Hypothalamus (tissue), 51 donors: ENCODE results near the gene PARP14.

Experiments used
- DNase-seq, 51 donors: peaks; one replicate each; lab custom pipeline; 2025; lab: John Stamatoyannopoulos, UW

PARP14 gene

DNA sequence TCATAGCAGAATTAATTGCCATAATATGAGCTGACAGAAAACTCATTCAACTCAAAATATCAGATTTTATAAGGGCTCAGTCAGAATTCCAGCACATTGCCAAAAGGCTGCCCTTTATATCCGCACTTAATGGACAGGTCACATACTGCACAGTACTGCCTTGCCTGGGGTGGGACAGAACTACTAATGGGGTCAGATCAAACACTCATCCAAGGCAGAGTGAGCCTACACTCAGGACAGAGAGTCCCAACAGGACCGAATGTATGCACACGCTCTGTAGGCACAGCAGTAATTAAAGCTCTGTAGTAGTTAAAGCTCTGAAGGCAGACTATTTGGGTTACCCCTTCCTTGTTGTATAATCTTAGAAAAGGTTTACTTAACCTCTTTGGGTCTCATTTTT is 85.8 kb downstream of the PARP14 start:
- DNase-seq = no peak

DNA sequence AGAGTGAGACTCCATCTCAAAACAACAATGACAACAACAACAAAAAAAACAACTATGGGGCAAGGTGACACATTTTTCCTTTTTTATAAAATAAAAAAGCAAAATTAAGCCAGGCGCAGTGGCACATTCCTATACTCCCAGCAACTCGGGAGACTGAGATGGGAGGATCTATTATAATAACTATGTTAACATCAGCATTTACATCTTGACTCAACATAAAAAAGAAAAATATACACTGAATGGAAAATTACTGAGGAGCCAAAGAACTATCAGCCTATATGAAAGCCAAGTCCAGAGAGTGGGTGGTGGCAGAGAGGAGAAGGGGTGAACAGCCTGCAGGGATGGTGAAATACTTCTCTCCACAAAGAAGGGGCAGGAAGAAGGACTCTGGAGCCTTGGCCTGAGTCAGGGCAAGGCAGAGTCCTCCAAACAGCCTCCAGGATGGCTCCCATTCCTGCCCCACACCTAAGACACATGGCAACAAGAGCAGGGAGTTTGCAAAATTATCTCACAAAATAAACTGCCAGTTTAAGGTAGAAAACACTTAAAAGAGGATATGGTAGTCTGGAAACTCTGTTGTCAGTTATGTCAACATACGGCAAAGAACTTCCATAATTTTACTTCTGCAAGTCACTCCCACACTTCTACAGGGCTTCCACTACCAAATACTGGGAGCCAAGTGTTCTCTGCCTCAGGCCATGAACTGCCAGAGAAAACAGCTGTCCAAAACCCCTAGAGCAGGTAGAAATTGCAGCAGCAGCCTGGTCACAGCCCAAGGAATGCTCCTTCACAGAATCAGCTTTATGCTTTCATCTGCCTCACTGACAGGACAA is 87.1 kb downstream of the PARP14 start:
- DNase-seq = no peak

DNA sequence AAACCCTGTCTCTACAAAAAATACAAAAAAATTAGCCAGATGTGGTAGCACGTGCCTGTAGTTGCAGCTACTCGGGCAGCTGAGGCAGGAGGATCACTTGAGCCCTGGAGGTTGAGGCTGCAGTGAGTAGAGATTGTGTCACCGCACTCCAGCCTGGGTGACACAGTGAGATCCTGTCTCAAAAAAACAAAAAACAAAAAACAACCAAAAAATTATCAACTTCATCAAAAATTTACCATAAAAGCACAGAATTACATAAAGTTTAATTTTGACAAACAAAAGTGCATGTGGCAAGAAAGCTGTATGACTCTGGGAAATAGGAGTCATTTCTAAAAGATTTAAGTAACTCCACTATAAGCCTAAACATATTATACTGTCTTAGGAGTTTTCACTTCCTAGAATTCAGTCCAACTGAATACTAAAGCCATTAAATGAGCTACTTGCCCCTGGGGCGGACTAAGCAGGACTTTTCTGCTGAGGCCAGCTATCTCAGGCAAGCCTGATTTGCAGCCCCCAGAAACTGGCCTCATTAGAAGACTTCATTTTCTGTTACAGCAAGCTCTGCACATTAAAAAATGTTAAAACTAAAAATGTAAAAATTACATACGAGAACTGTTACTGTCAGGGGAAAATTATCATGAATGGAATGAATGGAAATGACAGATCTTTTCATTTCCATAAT is 90.0 kb downstream of the PARP14 start:
- DNase-seq = no peak

DNA sequence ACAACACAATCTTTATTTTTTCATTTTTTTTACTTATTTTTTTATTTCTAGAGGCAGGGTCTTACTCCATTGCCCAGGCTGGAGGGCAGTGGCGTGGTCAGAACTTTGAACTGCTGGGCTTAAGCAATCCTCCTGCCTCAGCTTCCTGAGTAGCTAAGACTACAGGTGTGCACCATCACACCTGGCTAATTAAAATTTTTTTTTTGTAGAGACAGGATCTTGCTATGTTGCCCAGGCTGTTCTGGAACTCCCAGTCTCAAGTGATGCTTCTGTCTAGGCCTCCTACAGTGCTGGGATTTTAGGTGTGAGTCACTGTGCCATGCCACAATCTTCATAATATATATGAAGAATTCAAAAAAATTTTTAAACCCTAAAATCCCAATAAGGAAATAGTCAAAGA is 92.2 kb downstream of the PARP14 start:
- no peak for DNase-seq

DNA sequence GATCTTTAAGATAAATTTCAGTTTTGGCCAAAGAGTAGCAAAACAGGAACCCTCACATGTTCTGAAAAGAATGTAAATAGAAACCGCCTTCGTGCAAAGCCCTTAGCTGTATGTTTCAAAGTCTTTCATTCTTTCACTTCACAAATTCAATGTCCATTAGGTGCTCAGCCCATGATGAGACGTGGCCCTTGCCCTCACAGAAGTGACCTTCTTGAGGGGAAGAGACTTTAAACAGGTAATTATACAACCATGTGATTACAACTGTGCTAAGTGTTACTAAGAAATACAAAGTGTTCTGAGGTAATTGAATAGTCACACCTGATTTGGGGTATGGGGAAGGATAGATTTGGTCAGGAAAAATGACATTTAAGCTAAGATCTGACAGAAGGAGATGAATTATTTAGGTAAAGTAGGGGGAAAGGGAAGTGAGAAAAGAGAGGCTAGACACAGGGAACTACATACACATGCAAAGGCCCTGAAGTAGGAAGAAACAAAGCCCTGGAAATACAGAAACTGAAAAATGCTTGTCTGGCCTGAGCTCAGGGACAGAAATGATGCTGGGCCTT is 93.4 kb downstream of the PARP14 start:
- no peak for DNase-seq

DNA sequence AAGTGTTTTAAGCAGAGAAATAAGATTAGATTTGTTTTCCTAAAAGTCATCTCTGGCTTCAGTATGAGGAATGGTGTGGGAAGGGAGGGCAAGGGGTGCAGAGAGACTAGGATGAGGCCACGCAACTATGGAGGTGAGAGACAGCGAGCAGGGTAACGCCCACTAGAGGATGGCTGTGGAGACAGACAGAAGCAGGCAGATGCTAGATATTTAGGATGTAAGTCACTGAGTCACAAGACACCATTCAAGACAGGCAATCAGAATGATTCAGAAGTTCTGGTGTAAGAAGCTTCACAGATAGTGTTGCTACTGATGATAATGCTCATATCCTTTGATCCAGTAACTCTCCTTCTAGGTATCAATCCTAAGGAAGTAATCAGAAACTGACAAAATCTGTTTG is 93.9 kb downstream of the PARP14 start:
- no peak for DNase-seq

DNA sequence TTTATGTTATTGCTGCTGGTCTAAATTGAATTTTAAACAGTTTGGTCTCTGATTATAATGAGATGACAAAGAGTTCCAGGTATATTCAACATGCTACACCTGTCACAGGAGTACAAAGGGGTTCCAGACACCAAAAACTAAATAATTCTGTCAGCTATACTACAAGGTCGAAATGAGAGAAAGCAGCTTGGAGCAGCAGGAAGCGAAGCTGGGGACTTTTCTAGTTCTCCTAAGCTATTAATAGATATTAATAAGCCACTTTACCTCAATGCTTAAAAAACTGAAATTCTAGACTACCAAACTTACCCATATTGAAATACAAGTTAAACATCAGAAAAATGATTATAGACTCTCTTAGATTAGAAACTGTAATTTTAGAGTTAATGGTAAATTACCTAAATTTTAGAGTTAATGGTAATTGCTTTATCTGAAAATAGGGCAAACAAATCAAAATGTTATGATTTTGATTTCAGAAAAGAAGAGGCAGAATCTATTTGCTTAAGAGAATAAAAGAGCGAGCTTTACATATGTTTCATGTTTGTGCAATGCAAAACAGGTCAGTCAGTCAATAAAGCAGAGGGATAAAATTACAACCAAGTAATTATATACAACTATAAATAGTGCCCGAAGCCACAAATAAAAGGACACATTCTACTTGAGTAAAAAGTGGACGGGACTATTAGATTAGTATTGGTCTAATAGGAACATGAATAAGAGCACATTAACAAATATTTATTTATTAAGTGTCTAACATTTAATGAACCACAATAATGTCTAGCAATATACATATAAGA is 96.2 kb downstream of the PARP14 start:
- DNase-seq = no peak

DNA sequence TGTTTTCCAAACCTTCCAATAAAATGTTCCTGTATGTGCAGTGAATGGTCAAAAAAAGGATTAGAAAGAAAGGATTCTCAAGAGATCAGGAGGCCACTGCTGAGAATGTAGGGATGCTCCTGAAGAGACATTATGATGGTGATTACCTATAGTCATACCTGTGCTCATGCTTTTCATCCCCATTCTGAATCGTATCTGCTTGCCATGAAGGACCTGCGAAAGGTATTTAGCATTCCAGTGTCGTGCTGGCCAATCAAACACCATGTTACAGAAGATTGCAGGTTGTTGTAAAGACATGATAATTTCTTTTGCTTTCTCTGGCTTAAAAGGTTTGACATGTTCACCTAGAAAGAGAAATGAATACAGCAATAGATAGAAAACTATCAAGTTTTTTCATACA is 96.9 kb downstream of the PARP14 start:
- no peak for DNase-seq
